Measurements from ENCODE around the gene MVP.

DNA sequence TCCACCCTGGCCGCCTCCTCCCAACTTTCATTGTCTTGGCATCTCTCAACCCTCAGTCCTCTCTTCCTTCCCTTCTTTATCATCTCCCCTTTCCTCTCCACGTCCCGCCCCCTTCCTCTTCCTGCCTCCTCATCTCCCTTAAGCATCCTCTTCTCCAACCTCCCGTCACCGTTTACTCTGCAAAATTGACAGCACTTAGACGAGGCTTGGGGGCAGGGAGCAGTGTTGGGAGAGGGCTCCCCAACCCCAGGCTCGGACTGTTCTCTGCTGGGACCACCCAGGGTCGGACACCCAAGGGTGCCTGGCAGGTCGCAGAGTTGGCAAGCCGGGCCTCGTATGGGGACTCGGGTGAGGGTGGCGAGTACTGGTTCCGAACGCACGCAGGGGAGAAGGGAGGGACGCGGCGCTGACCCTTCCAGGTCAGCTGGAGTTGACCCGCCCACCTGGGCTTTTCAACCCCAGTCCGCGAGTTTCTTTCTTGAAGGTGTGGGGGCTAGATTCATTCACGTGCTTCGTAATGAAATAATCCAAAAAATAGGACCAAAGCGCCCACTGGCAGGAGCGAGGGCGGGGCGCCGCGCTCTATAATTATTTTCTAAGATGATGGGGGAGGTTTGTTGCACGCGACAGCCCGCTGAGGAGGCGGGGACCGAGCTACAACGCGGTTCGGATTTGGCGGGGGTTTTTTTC is 5.1 kb upstream of the MVP start:
- no peak for TF ChIP-seq CTCF (IDR thresholded peaks at IDR 0.05)
- TF ChIP-seq EZH2 (IDR thresholded peaks at IDR 0.05; ENCODE audit: borderline replicate concordance, insufficient read depth, low read depth, low read length, poor library complexity, severe bottlenecking) = no peak

All from B cell (primary cell).